Measurements from ENCODE around the gene NANS. TPM values are rescaled to one million over a fixed set of nuclear protein-coding genes. Genes with fewer than 3 reads are reported as not detected.
"Not testable (repeated sequence)": the region's sequence is repeated elsewhere in the genome, so short reads cannot be mapped to it uniquely, and the experiment has no call there.

The NANS gene
- total and polyA plus RNA-seq, 2 donors, result 36.3 to 38.0 TPM

- DNase-seq (ENCODE audit: low read depth in 6 of 9, low spot score in 9 of 9), result peak; percentile 63 to 94 (median 81)
- Histone ChIP-seq H3K36me3 (ENCODE audit: control insufficient read depth in 2 of 2, insufficient read depth in 2 of 2, low read length in 1 of 2) (peaks cover 0 to 41% of the 10 kb centered on the region in 2 donors), H3K27me3 (ENCODE audit: control insufficient read depth in 2 of 2, insufficient read depth in 1 of 2, low read length in 1 of 2) (no peaks in the 10 kb centered on the region), H3K4me3 (ENCODE audit: low read length in 2 of 2) (peak overlapping the region in 1 of 2 donors; percentile 3), H3K27ac (ENCODE audit: low read depth in 1 of 2, low read length in 1 of 2) (peak overlapping the region; percentile 98 to 99), H3K4me1 (ENCODE audit: control insufficient read depth in 2 of 2, insufficient read depth in 2 of 2, low read length in 2 of 2) (peaks cover 54 to 66% of the 10 kb centered on the region in 2 donors), H3K9me3 (ENCODE audit: control insufficient read depth in 2 of 2, insufficient read depth in 1 of 2, low read length in 1 of 2) (no peaks in the 10 kb centered on the region)
- 37% methylated on average over 5 of the region's 5 CpGs for WGBS
Observed at GRCh38 chr9:98108531-98109031, 52.0 kb downstream of the NANS start.

- Histone ChIP-seq H3K27ac (ENCODE audit: low read depth in 1 of 2, low read length in 1 of 2) (peak overlapping the region; percentile 98 to 99), H3K27me3 (ENCODE audit: control insufficient read depth in 2 of 2, insufficient read depth in 1 of 2, low read length in 1 of 2) (no peaks in the 10 kb centered on the region), H3K9me3 (ENCODE audit: control insufficient read depth in 2 of 2, insufficient read depth in 1 of 2, low read length in 1 of 2) (no peaks in the 10 kb centered on the region), H3K36me3 (ENCODE audit: control insufficient read depth in 2 of 2, insufficient read depth in 2 of 2, low read length in 1 of 2) (peaks cover 0 to 38% of the 10 kb centered on the region in 2 donors), H3K4me1 (ENCODE audit: control insufficient read depth in 2 of 2, insufficient read depth in 2 of 2, low read length in 2 of 2) (peaks cover 50 to 62% of the 10 kb centered on the region in 2 donors), H3K4me3 (ENCODE audit: low read length in 2 of 2) (no peak overlapping the region)
- WGBS, result 36% methylated on average over 3 of the region's 3 CpGs
- DNase-seq (ENCODE audit: low read depth in 6 of 9, low spot score in 9 of 9), result peak in 2 of 9 donors; percentile 45 to 69
Observed at GRCh38 chr9:98109052-98109451, 52.5 kb downstream of the NANS start.

DNA sequence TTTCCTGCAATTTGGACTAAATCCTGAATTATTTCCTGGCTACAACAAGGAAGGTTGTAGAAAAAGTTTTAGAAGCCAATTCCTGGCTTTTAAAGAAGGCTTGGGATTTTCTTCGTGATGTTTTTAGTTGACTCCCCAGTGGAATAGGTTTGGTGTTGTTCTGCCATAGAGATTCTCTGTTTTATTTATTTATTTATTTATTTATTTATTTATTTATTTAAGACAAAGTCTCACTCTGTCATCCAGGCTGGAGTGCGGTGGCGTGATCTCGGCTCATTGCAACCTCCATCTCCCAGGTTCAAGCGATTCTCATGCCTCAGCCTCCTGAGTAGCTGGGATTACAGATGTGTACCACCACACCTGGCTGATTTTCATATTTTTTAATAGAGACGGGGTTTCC, 60.6 kb downstream of the NANS start:
- not testable (repeated sequence) for H3K27me3 ChIP-seq (ENCODE audit: control insufficient read depth in 2 of 2, insufficient read depth in 1 of 2, low read length in 1 of 2); DNase-seq (ENCODE audit: low read depth in 6 of 9, low spot score in 9 of 9); H3K4me3 ChIP-seq (ENCODE audit: low read length in 2 of 2); H3K9me3 ChIP-seq (ENCODE audit: control insufficient read depth in 2 of 2, insufficient read depth in 1 of 2, low read length in 1 of 2); H3K36me3 ChIP-seq (ENCODE audit: control insufficient read depth in 2 of 2, insufficient read depth in 2 of 2, low read length in 1 of 2); H3K27ac ChIP-seq (ENCODE audit: low read depth in 1 of 2, low read length in 1 of 2)
- WGBS, result 98% methylated on average over 6 of the region's 6 CpGs
- H3K4me1 ChIP-seq (ENCODE audit: control insufficient read depth in 2 of 2, insufficient read depth in 2 of 2, low read length in 2 of 2), result peaks cover 22 to 44% of the 10 kb centered on the region in 2 donors

- peak in 4 of 9 donors; percentile 66 to 89 (median 70) for DNase-seq (ENCODE audit: low read depth in 6 of 9, low spot score in 9 of 9)
- Histone ChIP-seq H3K27ac (ENCODE audit: low read depth in 1 of 2, low read length in 1 of 2) (peak overlapping the region; percentile 92 to 99), H3K4me1 (ENCODE audit: control insufficient read depth in 2 of 2, insufficient read depth in 2 of 2, low read length in 2 of 2) (peaks cover 22 to 46% of the 10 kb centered on the region in 2 donors), H3K9me3 (ENCODE audit: control insufficient read depth in 2 of 2, insufficient read depth in 1 of 2, low read length in 1 of 2) (no peaks in the 10 kb centered on the region), H3K27me3 (ENCODE audit: control insufficient read depth in 2 of 2, insufficient read depth in 1 of 2, low read length in 1 of 2) (no peaks in the 10 kb centered on the region), H3K4me3 (ENCODE audit: low read length in 2 of 2) (peak overlapping the region; percentile 82 to 89), H3K36me3 (ENCODE audit: control insufficient read depth in 2 of 2, insufficient read depth in 2 of 2, low read length in 1 of 2) (peaks cover 0 to 4% of the 10 kb centered on the region in 2 donors)
- WGBS, result 28% methylated on average over 5 of the region's 5 CpGs
Observed at GRCh38 chr9:98117984-98118639, 61.6 kb downstream of the NANS start.

- Histone ChIP-seq H3K9me3 (ENCODE audit: control insufficient read depth in 2 of 2, insufficient read depth in 1 of 2, low read length in 1 of 2) (no peaks in the 10 kb centered on the region), H3K4me1 (ENCODE audit: control insufficient read depth in 2 of 2, insufficient read depth in 2 of 2, low read length in 2 of 2) (peaks cover 22 to 46% of the 10 kb centered on the region in 2 donors), H3K27ac (ENCODE audit: low read depth in 1 of 2, low read length in 1 of 2) (peak within 1 kb of the TSS; percentile 92 to 99), H3K4me3 (ENCODE audit: low read length in 2 of 2) (peak within 1 kb of the TSS; percentile 82 to 89), H3K27me3 (ENCODE audit: control insufficient read depth in 2 of 2, insufficient read depth in 1 of 2, low read length in 1 of 2) (no peaks in the 10 kb centered on the region), H3K36me3 (ENCODE audit: control insufficient read depth in 2 of 2, insufficient read depth in 2 of 2, low read length in 1 of 2) (peaks cover 0 to 4% of the 10 kb centered on the region in 2 donors)
- WGBS, result 4% methylated on average over 71 of the region's 71 CpGs
- peak in 3 of 9 donors; percentile 48 to 76 (median 56) for DNase-seq (ENCODE audit: low read depth in 6 of 9, low spot score in 9 of 9)
Observed at GRCh38 chr9:98118640-98119601, 62.4 kb downstream of the NANS start, which contains the start of gene TRIM14. Gene TRIM14, minus strand, starts transcription at chr9:98119222. Its CDS starts 34 bp downstream, at chr9:98119188.

GRCh38 chr9:98120476-98120875, 63.9 kb downstream of the NANS start:
- 88% methylated on average over 3 of the region's 3 CpGs for WGBS
- H3K36me3 ChIP-seq (ENCODE audit: control insufficient read depth in 2 of 2, insufficient read depth in 2 of 2, low read length in 1 of 2), result peaks cover 8 to 11% of the 10 kb centered on the region in 2 donors
- DNase-seq (ENCODE audit: low read depth in 6 of 9, low spot score in 9 of 9), result no peak
- no peaks in the 10 kb centered on the region for H3K27me3 ChIP-seq (ENCODE audit: control insufficient read depth in 2 of 2, insufficient read depth in 1 of 2, low read length in 1 of 2)
- H3K4me3 ChIP-seq (ENCODE audit: low read length in 2 of 2), result no peak overlapping the region
- H3K4me1 ChIP-seq (ENCODE audit: control insufficient read depth in 2 of 2, insufficient read depth in 2 of 2, low read length in 2 of 2), result peaks cover 22 to 46% of the 10 kb centered on the region in 2 donors
- H3K9me3 ChIP-seq (ENCODE audit: control insufficient read depth in 2 of 2, insufficient read depth in 1 of 2, low read length in 1 of 2), result no peaks in the 10 kb centered on the region
- H3K27ac ChIP-seq (ENCODE audit: low read depth in 1 of 2, low read length in 1 of 2), result peak overlapping the region; percentile 77 to 80

DNA sequence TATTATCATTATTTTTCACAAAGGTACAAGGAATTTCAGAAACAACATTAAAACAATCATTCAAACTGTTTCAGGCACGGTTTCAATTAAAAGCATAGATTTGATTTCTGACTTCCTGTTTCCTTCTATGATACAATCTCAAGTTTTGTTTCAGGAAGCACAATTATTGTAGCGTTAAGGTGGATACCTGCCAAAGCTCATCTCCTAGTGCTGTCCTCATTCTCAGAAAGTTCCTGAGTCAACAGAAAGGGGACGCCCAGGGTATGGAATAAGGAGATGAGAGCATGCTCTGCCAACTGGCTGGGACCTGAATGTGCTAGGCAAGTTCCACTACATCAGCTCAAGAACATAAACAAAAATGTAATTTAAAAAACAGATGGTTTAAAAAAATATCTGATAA, 64.5 kb downstream of the NANS start:
- Histone ChIP-seq H3K4me3 (ENCODE audit: low read length in 2 of 2) (no peak overlapping the region), H3K9me3 (ENCODE audit: control insufficient read depth in 2 of 2, insufficient read depth in 1 of 2, low read length in 1 of 2) (no peaks in the 10 kb centered on the region), H3K36me3 (ENCODE audit: control insufficient read depth in 2 of 2, insufficient read depth in 2 of 2, low read length in 1 of 2) (peaks cover 8 to 11% of the 10 kb centered on the region in 2 donors), H3K4me1 (ENCODE audit: control insufficient read depth in 2 of 2, insufficient read depth in 2 of 2, low read length in 2 of 2) (peaks cover 22 to 46% of the 10 kb centered on the region in 2 donors), H3K27me3 (ENCODE audit: control insufficient read depth in 2 of 2, insufficient read depth in 1 of 2, low read length in 1 of 2) (no peaks in the 10 kb centered on the region), H3K27ac (ENCODE audit: low read depth in 1 of 2, low read length in 1 of 2) (peak overlapping the region; percentile 68 to 77)
- DNase-seq (ENCODE audit: low read depth in 6 of 9, low spot score in 9 of 9), result peak in 1 of 9 donors; percentile 56
- WGBS, result 15% methylated on average over 3 of the region's 3 CpGs

DNA sequence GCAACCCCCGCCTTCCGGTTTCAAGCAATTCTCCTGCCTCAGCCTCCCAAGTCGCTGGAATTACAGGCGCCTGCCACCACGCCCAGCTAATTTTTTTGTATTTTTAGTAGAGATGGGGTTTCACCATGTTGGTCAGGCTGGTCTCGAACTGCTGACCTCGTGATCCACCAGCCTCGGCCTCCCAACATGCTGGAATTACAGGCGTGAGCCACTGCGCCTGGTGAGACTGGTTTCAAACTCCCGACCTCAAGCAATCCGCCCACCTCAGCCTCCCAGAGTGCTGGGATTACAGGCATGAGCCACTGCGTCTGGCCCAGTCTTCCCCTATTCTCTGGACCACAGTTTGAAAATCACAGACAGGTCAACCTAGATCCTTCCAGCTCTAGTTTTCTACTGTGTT, 67.6 kb downstream of the NANS start:
- WGBS, result over 99% methylated on average over 13 of the region's 13 CpGs
- not testable (repeated sequence) for DNase-seq (ENCODE audit: low read depth in 6 of 9, low spot score in 9 of 9); H3K9me3 ChIP-seq (ENCODE audit: control insufficient read depth in 2 of 2, insufficient read depth in 1 of 2, low read length in 1 of 2); H3K27me3 ChIP-seq (ENCODE audit: control insufficient read depth in 2 of 2, insufficient read depth in 1 of 2, low read length in 1 of 2); H3K27ac ChIP-seq (ENCODE audit: low read depth in 1 of 2, low read length in 1 of 2); H3K4me3 ChIP-seq (ENCODE audit: low read length in 2 of 2)
- H3K36me3 ChIP-seq (ENCODE audit: control insufficient read depth in 2 of 2, insufficient read depth in 2 of 2, low read length in 1 of 2), result peaks cover 13 to 14% of the 10 kb centered on the region in 2 donors
- peaks cover 13 to 30% of the 10 kb centered on the region in 2 donors for H3K4me1 ChIP-seq (ENCODE audit: control insufficient read depth in 2 of 2, insufficient read depth in 2 of 2, low read length in 2 of 2)

Data from thymus (tissue), 11 donors.